Brain microvascular endothelial cell (primary cell): Measurements from ENCODE around the gene CEP41.

Experiments
- DNase-seq: peaks from one replicate; pipeline ENCODE4 v3.0.0-alpha.2; 2020
- H3K27ac ChIP-seq: fragments of 250-450 bp; sonication (Bioruptor Pico); 2 replicates; pipeline ENCODE4 v1.5.1; 2020; ENCODE audit warnings: mild to moderate bottlenecking, moderate library complexity
- H3K27me3 ChIP-seq: fragments of 250-450 bp; sonication (Bioruptor Pico); replicated peaks from 2 replicates; pipeline ENCODE4 v1.5.1; 2020; ENCODE audit warnings: mild to moderate bottlenecking
- H3K36me3 ChIP-seq: fragments of 250-450 bp; sonication (Bioruptor Pico); replicated peaks from 2 replicates; pipeline ENCODE4 v1.5.1; 2020; ENCODE audit warnings: mild to moderate bottlenecking
- H3K4me3 ChIP-seq: 2 replicates; pipeline ENCODE4 v1.5.1; 2011; ENCODE audit warnings: low read depth, mild to moderate bottlenecking, control low read depth, low read length, moderate library complexity
- CTCF ChIP-seq: IDR thresholded peaks from 2 replicates; pipeline ENCODE4 v1.5.1; 2011; ENCODE audit warnings: low read depth, mild to moderate bottlenecking, moderate library complexity, low read length, control low read depth, inconsistent platforms; ENCODE audit errors: missing control alignments
- in situ Hi-C: cut with HindIII; loops from 2 replicates; pipeline ENCODE4 v1.10.0; 2017; ENCODE audit warnings: low sequenced_read_pairs, low pct_ligation_motif_present

The CEP41 gene

GRCh38 chr7:130353196-130353595 is 87.6 kb downstream of the CEP41 start:
- Histone ChIP-seq H3K27ac (no peak overlapping the region), H3K36me3 (no peaks in the 10 kb centered on the region), H3K27me3 (no peaks in the 10 kb centered on the region), H3K4me3 (no peak overlapping the region)
- TF ChIP-seq CTCF: no peak
- DNase-seq: no peak
- in situ Hi-C loops: no loop called here

GRCh38 chr7:130352194-130353074 is 88.4 kb downstream of the CEP41 start:
- Histone ChIP-seq H3K27me3 (no peaks in the 10 kb centered on the region), H3K36me3 (no peaks in the 10 kb centered on the region), H3K4me3 (peak overlapping the region; percentile 12), H3K27ac (no peak overlapping the region)
- in situ Hi-C loops: no loop called here
- peak; percentile 10 for DNase-seq
- TF ChIP-seq CTCF: no peak

- no peak overlapping the region for H3K4me3 ChIP-seq
- in situ Hi-C loops: no loop called here
- no peak for TF ChIP-seq CTCF
- no peak overlapping the region for H3K27ac ChIP-seq
- no peaks in the 10 kb centered on the region for H3K27me3 ChIP-seq
- H3K36me3 ChIP-seq: no peaks in the 10 kb centered on the region
- DNase-seq: no peak
Observed at GRCh38 chr7:130351791-130352090, 89.1 kb downstream of the CEP41 start.

GRCh38 chr7:130350945-130351790 is 89.6 kb downstream of the CEP41 start:
- Histone ChIP-seq H3K36me3 (no peaks in the 10 kb centered on the region), H3K4me3 (no peak overlapping the region), H3K27me3 (no peaks in the 10 kb centered on the region), H3K27ac (no peak overlapping the region)
- no peak for DNase-seq
- no peak for TF ChIP-seq CTCF
- in situ Hi-C loops: no loop called here

- Histone ChIP-seq H3K36me3 (no peaks in the 10 kb centered on the region), H3K4me3 (no peak overlapping the region), H3K27ac (no peak overlapping the region), H3K27me3 (no peaks in the 10 kb centered on the region)
- no peak for DNase-seq
- no peak for TF ChIP-seq CTCF
- in situ Hi-C loops: no loop called here
Observed at GRCh38 chr7:130349911-130350782, 90.7 kb downstream of the CEP41 start.
